ENCODE results near the gene RBM38.
"Not testable (repeated sequence)": the region's sequence is repeated elsewhere in the genome, so short reads cannot be mapped to it uniquely, and the experiment has no call there.

The RBM38 gene

GRCh38 chr20:57405236-57406016 is 14.2 kb downstream of the RBM38 start:
- no peak for DNase-seq

- no peak for DNase-seq
Observed at GRCh38 chr20:57407541-57407956, 16.4 kb downstream of the RBM38 start.

GRCh38 chr20:57408131-57408530 is 16.9 kb downstream of the RBM38 start:
- DNase-seq: no peak

- DNase-seq: no peak
Observed at GRCh38 chr20:57408536-57409233, 17.5 kb downstream of the RBM38 start.

GRCh38 chr20:57409316-57409671 is 18.1 kb downstream of the RBM38 start:
- no peak for DNase-seq

GRCh38 chr20:57409672-57410397 is 18.6 kb downstream of the RBM38 start:
- DNase-seq: no peak

GRCh38 chr20:57410398-57410920 is 19.3 kb downstream of the RBM38 start:
- no peak for DNase-seq

GRCh38 chr20:57410924-57411323 is 19.7 kb downstream of the RBM38 start:
- DNase-seq: no peak

- no peak for DNase-seq
Observed at GRCh38 chr20:57411406-57412283, 20.4 kb downstream of the RBM38 start.

GRCh38 chr20:57412347-57413029 is 21.3 kb downstream of the RBM38 start:
- no peak for DNase-seq

- DNase-seq: no peak
Observed at GRCh38 chr20:57413986-57414385, 22.8 kb downstream of the RBM38 start.

- no peak for DNase-seq
Observed at GRCh38 chr20:57414867-57415592, 23.8 kb downstream of the RBM38 start.

- DNase-seq: no peak
Observed at GRCh38 chr20:57415771-57416170, 24.6 kb downstream of the RBM38 start.

GRCh38 chr20:57416296-57417022 is 25.3 kb downstream of the RBM38 start:
- no peak for DNase-seq

GRCh38 chr20:57417051-57417689 is 26.0 kb downstream of the RBM38 start:
- DNase-seq: peak; percentile 14 to 54

- no peak for DNase-seq
Observed at GRCh38 chr20:57417830-57418780, 26.9 kb downstream of the RBM38 start.

GRCh38 chr20:57419479-57419878 is 28.3 kb downstream of the RBM38 start:
- not testable (repeated sequence) for DNase-seq

- no peak for DNase-seq
Observed at GRCh38 chr20:57420571-57421252, 29.5 kb downstream of the RBM38 start.

Measured in NCI-H524 (cell line).